ENCODE data around the gene CELA3B. TPM values are rescaled to one million over a fixed set of nuclear protein-coding genes. Genes with fewer than 3 reads are reported as not detected.
"Not testable (repeated sequence)": the region's sequence is repeated elsewhere in the genome, so short reads cannot be mapped to it uniquely, and the experiment has no call there.

CELA3B gene, protein sequence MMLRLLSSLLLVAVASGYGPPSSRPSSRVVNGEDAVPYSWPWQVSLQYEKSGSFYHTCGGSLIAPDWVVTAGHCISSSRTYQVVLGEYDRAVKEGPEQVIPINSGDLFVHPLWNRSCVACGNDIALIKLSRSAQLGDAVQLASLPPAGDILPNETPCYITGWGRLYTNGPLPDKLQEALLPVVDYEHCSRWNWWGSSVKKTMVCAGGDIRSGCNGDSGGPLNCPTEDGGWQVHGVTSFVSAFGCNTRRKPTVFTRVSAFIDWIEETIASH
- total RNA-seq (1 to 10 TPM in 2 of 7 donors, under 1 TPM in 1, not detected in 4; 0.60 to 1.8 (median 1.3) TPM), polyA plus RNA-seq (under 1 TPM; 0.08 to 0.38 (median 0.24) TPM)
- long read RNA-seq, donor 1: 0 reads
- long read RNA-seq, donor 2, transcript CELA3B-201 (8 exons, 897 nt): major isoform, 57 of 104 reads
- long read RNA-seq, donor 2, partial matches to known transcripts: 46 of 104 reads
- long read RNA-seq, donor 2, other reads (novel, unspliced or antisense): 0 of 104 reads

GRCh38 chr1:21976703-21977239 lies at the start of gene CELA3B:
CELA3B (plus strand) TSS chr1:21977022; CDS start chr1:21977040, 18 bp downstream.
- H3K27ac ChIP-seq; H3K36me3 ChIP-seq; DNase-seq; H3K27me3 ChIP-seq (replicated peaks in 1 of 7); intact Hi-C loops (cut with DNase I; ENCODE audit: low total_unique reads); H3K4me1 ChIP-seq; H3K9me3 ChIP-seq; H3K4me3 ChIP-seq: not testable (repeated sequence)
- WGBS, 5 donors: 84 to 90% (median 87%) methylated on average over 8 to 9 of the region's 9 CpGs

- TF ChIP-seq, protein P1, sequence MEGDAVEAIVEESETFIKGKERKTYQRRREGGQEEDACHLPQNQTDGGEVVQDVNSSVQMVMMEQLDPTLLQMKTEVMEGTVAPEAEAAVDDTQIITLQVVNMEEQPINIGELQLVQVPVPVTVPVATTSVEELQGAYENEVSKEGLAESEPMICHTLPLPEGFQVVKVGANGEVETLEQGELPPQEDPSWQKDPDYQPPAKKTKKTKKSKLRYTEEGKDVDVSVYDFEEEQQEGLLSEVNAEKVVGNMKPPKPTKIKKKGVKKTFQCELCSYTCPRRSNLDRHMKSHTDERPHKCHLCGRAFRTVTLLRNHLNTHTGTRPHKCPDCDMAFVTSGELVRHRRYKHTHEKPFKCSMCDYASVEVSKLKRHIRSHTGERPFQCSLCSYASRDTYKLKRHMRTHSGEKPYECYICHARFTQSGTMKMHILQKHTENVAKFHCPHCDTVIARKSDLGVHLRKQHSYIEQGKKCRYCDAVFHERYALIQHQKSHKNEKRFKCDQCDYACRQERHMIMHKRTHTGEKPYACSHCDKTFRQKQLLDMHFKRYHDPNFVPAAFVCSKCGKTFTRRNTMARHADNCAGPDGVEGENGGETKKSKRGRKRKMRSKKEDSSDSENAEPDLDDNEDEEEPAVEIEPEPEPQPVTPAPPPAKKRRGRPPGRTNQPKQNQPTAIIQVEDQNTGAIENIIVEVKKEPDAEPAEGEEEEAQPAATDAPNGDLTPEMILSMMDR (IDR thresholded peaks at IDR 0.05 in 8 of 11, conservative IDR thresholded peaks at IDR 0.05 in 3 of 11): no peak
- TF ChIP-seq POLR2AphosphoS5 (IDR thresholded peaks at IDR 0.05): no peak
- TF ChIP-seq POLR2A (IDR thresholded peaks at IDR 0.05): no peak
- Histone ChIP-seq H3K36me3 (no peaks in the 10 kb centered on the region), H3K27ac (peak overlapping the region in 7 of 8 donors; percentile 27 to 81 (median 59)), H3K4me1 (peaks cover 14 to 90% (median 57%) of the 10 kb centered on the region in 6 donors), H3K4me3 (no peak overlapping the region), H3K27me3 (replicated peaks in 1 of 7) (no peaks in the 10 kb centered on the region), H3K9me3 (no peaks in the 10 kb centered on the region)
- intact Hi-C loops (cut with DNase I; ENCODE audit: low total_unique reads): no loop called here
- no peak for DNase-seq
- 69 to 72% (median 72%) methylated on average over 10 to 12 of the region's 12 CpGs for WGBS, 5 donors
Observed at GRCh38 chr1:21927533-21928237, 49.1 kb upstream of the CELA3B start.

- Histone ChIP-seq H3K4me3 (no peak overlapping the region), H3K27ac (peak overlapping the region in 4 of 8 donors; percentile 71 to 81 (median 77)), H3K9me3 (no peaks in the 10 kb centered on the region), H3K36me3 (no peaks in the 10 kb centered on the region), H3K27me3 (replicated peaks in 1 of 7) (peaks cover 0 to 1% (median 0%) of the 10 kb centered on the region in 7 donors), H3K4me1 (peaks cover 9 to 91% (median 59%) of the 10 kb centered on the region in 6 donors)
- intact Hi-C loops (cut with DNase I; ENCODE audit: low total_unique reads): no loop called here
- WGBS, 5 donors: 56 to 62% (median 60%) methylated on average over 8 of the region's 8 CpGs
- no peak for DNase-seq
- TF ChIP-seq POLR2A (IDR thresholded peaks at IDR 0.05) (no peak), POLR2AphosphoS5 (IDR thresholded peaks at IDR 0.05) (no peak)
- TF ChIP-seq, protein P1 (IDR thresholded peaks at IDR 0.05 in 8 of 11, conservative IDR thresholded peaks at IDR 0.05 in 3 of 11): no peak
Observed at GRCh38 chr1:21930080-21930571, 46.7 kb upstream of the CELA3B start.

DNA sequence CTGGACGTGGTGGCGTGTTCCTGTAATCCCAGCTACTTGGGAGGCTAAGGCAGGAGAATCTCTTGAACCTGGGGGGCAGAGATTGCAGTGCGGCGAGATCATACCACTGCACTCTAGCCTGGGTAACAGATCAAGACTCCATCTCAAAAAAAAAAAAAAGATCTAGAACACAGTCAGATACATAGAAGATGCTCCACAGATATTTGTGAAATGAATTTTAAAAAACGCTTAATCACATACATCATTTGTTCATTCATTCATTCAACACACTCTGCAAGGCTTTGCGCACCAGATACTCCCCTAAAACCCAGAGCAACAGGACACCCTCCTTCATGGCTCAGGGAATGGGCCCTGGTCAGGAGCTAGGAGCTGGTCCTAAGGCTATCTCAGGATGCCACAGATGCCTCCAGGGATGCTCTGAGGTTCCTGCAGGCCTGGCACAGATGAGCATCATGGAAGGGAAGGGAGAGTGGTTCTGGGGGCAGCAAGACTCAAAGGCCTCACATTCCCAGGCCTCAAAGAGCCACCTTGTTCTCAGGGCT lies 46.1 kb upstream of the CELA3B start:
- H3K9me3 ChIP-seq: no peaks in the 10 kb centered on the region
- no peaks in the 10 kb centered on the region for H3K36me3 ChIP-seq
- intact Hi-C loops (cut with DNase I; ENCODE audit: low total_unique reads): no loop called here
- DNase-seq: no peak
- peaks cover 6 to 91% (median 53%) of the 10 kb centered on the region in 6 donors for H3K4me1 ChIP-seq
- H3K4me3 ChIP-seq: no peak overlapping the region
- peak overlapping the region in 5 of 8 donors; percentile 35 to 81 (median 77) for H3K27ac ChIP-seq
- TF ChIP-seq POLR2AphosphoS5 (IDR thresholded peaks at IDR 0.05): no peak
- TF ChIP-seq, protein P1 (IDR thresholded peaks at IDR 0.05 in 8 of 11, conservative IDR thresholded peaks at IDR 0.05 in 3 of 11): no peak
- no peak for TF ChIP-seq POLR2A (IDR thresholded peaks at IDR 0.05)
- H3K27me3 ChIP-seq (replicated peaks in 1 of 7): peaks cover 0 to 5% (median 0%) of the 10 kb centered on the region in 7 donors
- WGBS, 5 donors: 89 to 99% (median 91%) methylated on average over 6 of the region's 6 CpGs
